GM12878 (cell line): Measurements from ENCODE around the gene NEK7. TPM values are rescaled to one million over a fixed set of nuclear protein-coding genes. Genes with fewer than 3 reads are reported as not detected.

Experiments
- ATAC-seq: fragments of 200-7000 bp; cut with Tn5 transposase; 3 replicates; pipeline ENCODE4 v1.9.1; 2020; ENCODE audit warnings: mild to moderate bottlenecking, moderate library complexity
- BruUV-seq: library from RNA; stranded (reverse); fragments of 400-500 nt; replicated peaks from 2 replicates; lab custom pipeline; 2021; lab: Mats Ljungman, UMichigan
- CTCF ChIA-PET: fragments of 300-600 bp; sonication (Branson Sonifier 250); formaldehyde crosslinking; extraction: SDS; loops from one replicate; lab custom pipeline; 2021; ENCODE audit warnings: inconsistent platforms; lab: Yijun Ruan, JAX
- POLR2A ChIA-PET: fragments of 350-600 bp; formaldehyde crosslinking; extraction: SDS; loops from one replicate; lab custom pipeline; 2021; ENCODE audit warnings: inconsistent platforms; lab: Charles Lee
- RAD21 ChIA-PET: fragments of 300-600 bp; sonication (Branson Sonifier 250); formaldehyde crosslinking; loops from one replicate; lab custom pipeline; 2023; ENCODE audit warnings: antibody characterized with exemption; ENCODE audit not compliant: unreplicated experiment; lab: Charles Lee
- SMC1A ChIA-PET: fragments of 300-600 bp; sonication (Branson Sonifier 250); formaldehyde crosslinking; loops from one replicate; lab custom pipeline; 2023; ENCODE audit not compliant: unreplicated experiment, uncharacterized antibody; lab: Charles Lee
- DNase-seq: peaks from one replicate; pipeline ENCODE4 v3.0.0-alpha.2; 2011; ENCODE audit warnings: low read depth, low spot score
- FAIRE-seq: peaks from 3 replicates; lab custom pipeline; 2011; peaks lifted over from hg19 to GRCh38; lab: Jason Lieb, UNC
- H2AFZ ChIP-seq: 2 replicates; pipeline ENCODE4 v1.6.0; 2011; ENCODE audit warnings: low read depth, low read length, control low read depth; ENCODE audit not compliant: control insufficient read depth
- H3K27ac ChIP-seq: 2 replicates; pipeline ENCODE4 v1.5.1; 2011; ENCODE audit warnings: control low read depth; ENCODE audit not compliant: control insufficient read depth, insufficient read depth
- H3K27me3 ChIP-seq, 2 experiments: replicated peaks in 1 of 2; 2 replicates each; pipeline versions ENCODE4 v1.6.0 to v1.6.1; 2011; ENCODE audit warnings: low read length in 1 of 2; ENCODE audit not compliant: control insufficient read depth in 2 of 2, insufficient read depth in 2 of 2
- H3K36me3 ChIP-seq, 2 experiments: 2 replicates each; pipeline ENCODE4 v1.5.1; 2011; ENCODE audit warnings: low read length in 1 of 2; ENCODE audit not compliant: control insufficient read depth in 2 of 2, insufficient read depth in 2 of 2
- H3K4me1 ChIP-seq: 2 replicates; pipeline ENCODE4 v1.6.1; 2011; ENCODE audit warnings: mild to moderate bottlenecking, low read length, moderate library complexity, mixed read lengths; ENCODE audit not compliant: control insufficient read depth, insufficient read depth
- H3K4me2 ChIP-seq: 2 replicates; pipeline ENCODE4 v1.6.0; 2011; ENCODE audit warnings: control low read depth; ENCODE audit not compliant: control insufficient read depth, insufficient read depth
- H3K4me3 ChIP-seq: fragments of 200-600 bp; sonication (generic); 2 replicates; pipeline ENCODE4 v1.5.1; 2016
- H3K79me2 ChIP-seq: 2 replicates; pipeline ENCODE4 v1.6.0; 2011; ENCODE audit warnings: low read length; ENCODE audit not compliant: control insufficient read depth, insufficient read depth
- H3K9ac ChIP-seq: 2 replicates; pipeline ENCODE4 v1.8.0; 2011; ENCODE audit warnings: low read length, control low read depth, mixed read lengths; ENCODE audit not compliant: control insufficient read depth, insufficient read depth
- H3K9me3 ChIP-seq: replicated peaks from 3 replicates; pipeline ENCODE4 v1.5.1; 2011; ENCODE audit warnings: mild to moderate bottlenecking, low read length; ENCODE audit not compliant: control insufficient read depth, insufficient read depth
- H4K20me1 ChIP-seq: 2 replicates; pipeline ENCODE4 v1.6.0; 2011; ENCODE audit not compliant: control insufficient read depth, insufficient read depth
- CEBPB ChIP-seq, 2 experiments: fragments of 150-350 bp in 1 of 2; IDR thresholded peaks; 2 replicates each; pipeline ENCODE4 v1.6.1; 2012 to 2014; ENCODE audit warnings: low read depth in 2 of 2, low read length in 2 of 2, borderline replicate concordance in 1 of 2, inconsistent platforms in 1 of 2
- CHD4 ChIP-seq: fragments of 200-600 bp; sonication (generic); IDR thresholded peaks from 2 replicates; pipeline ENCODE4 v1.6.1; 2016; ENCODE audit warnings: mild to moderate bottlenecking
- CREM ChIP-seq: IDR thresholded peaks from 2 replicates; pipeline ENCODE4 v1.6.1; 2014; ENCODE audit warnings: antibody characterized with exemption, low read depth
- EED ChIP-seq: sonication (generic); IDR thresholded peaks from 2 replicates; pipeline ENCODE4 v1.6.1; 2016; ENCODE audit warnings: antibody characterized with exemption, low read depth
- JUND ChIP-seq: IDR thresholded peaks from 2 replicates; pipeline ENCODE4 v1.6.1; 2012; ENCODE audit warnings: low read depth, mild to moderate bottlenecking, low read length, improper control_type of control experiment, moderate library complexity
- MYC ChIP-seq: IDR thresholded peaks from 2 replicates; pipeline ENCODE4 v1.6.1; 2011; ENCODE audit warnings: mild to moderate bottlenecking, low read length, moderate library complexity, inconsistent platforms; ENCODE audit not compliant: insufficient read depth, insufficient replicate concordance, insufficient read length, severe bottlenecking
- NBN ChIP-seq: fragments of 450-650 bp; IDR thresholded peaks from 2 replicates; pipeline ENCODE4 v1.6.1; 2016
- NFYB ChIP-seq: IDR thresholded peaks from 2 replicates; pipeline ENCODE4 v1.6.1; 2011; ENCODE audit warnings: low read depth, mild to moderate bottlenecking, low read length, improper control_type of control experiment, moderate library complexity; ENCODE audit not compliant: insufficient read depth
- SIX5 ChIP-seq: IDR thresholded peaks from 2 replicates; pipeline ENCODE4 v1.6.1; 2011; ENCODE audit warnings: mild to moderate bottlenecking, low read depth, low read length, moderate library complexity; ENCODE audit not compliant: severe bottlenecking
- STAT1 ChIP-seq: fragments of 450-650 bp; conservative IDR thresholded peaks from 2 replicates; pipeline ENCODE4 v1.6.1; 2014; ENCODE audit warnings: antibody characterized with exemption, mild to moderate bottlenecking
- TAF1 ChIP-seq: IDR thresholded peaks from 2 replicates; pipeline ENCODE4 v1.6.1; 2011; ENCODE audit warnings: mild to moderate bottlenecking, low read depth, low read length, borderline replicate concordance
- YBX1 ChIP-seq: fragments of 450-650 bp; IDR thresholded peaks from 2 replicates; pipeline ENCODE4 v1.6.1; 2016; ENCODE audit warnings: antibody characterized with exemption
- WGBS: methylation state at CpG from one replicate; pipeline ENCODE4 v1.1.6; 2016; ENCODE audit warnings: low lambda C conversion rate; ENCODE audit not compliant: insufficient replicate concordance, insufficient coverage; ENCODE audit errors: missing lambda C conversion rate; 5-methylcytosine and 5-hydroxymethylcytosine counted together
- in situ Hi-C: fragments of 300-500 bp; cut with MboI; formaldehyde crosslinking; loops from 9 replicates; pipeline ENCODE4 v1.14.3; 2018; ENCODE audit warnings: mixed read lengths
- intact Hi-C: fragments of 100-400 bp; cut with micrococcal nuclease; formaldehyde crosslinking; loops from one replicate; pipeline ENCODE4 v1.14.2; 2022; ENCODE audit not compliant: unreplicated experiment
- polyA plus RNA-seq, 11 experiments: library from polyadenylated mRNA; depleted of rRNA in 4 of 11; unstranded in 6 of 11; stranded (reverse) in 5 of 11; fragments of >200 nt; fragmentation: Nextera tagmentation in 4 of 11; fragmentation: Illumina TruSeq in 1 of 11; extraction: Ambion mirVana in 4 of 11; extraction: Trizol in 1 of 11; gene quantifications; 1 replicate in 1 of 11; 2 replicates in 10 of 11; pipeline versions ENCODE4 v1.2.1 to v1.2.3, GENCODE V29; 2011 to 2016; ENCODE audit warnings: inconsistent platforms in 2 of 11, missing spikeins in 2 of 11, low read depth in 1 of 11
- total RNA-seq, 4 experiments: library from RNA; depleted of rRNA in 3 of 4; stranded (reverse); fragments of >200 nt in 3 of 4; fragmentation: Illumina TruSeq in 1 of 4; extraction: Trizol in 1 of 4; gene quantifications; 2 replicates each; pipeline versions ENCODE4 v1.2.1 to v1.2.3, GENCODE V29; 2013 to 2021
- TF ChIP-seq, protein P1 (sequence below): fragments of 450-650 bp; IDR thresholded peaks from 2 replicates; pipeline ENCODE4 v1.6.1; 2016; ENCODE audit warnings: mild to moderate bottlenecking
- TF ChIP-seq, protein P2 (sequence below): IDR thresholded peaks from 2 replicates; pipeline ENCODE4 v1.6.1; 2011; ENCODE audit warnings: borderline replicate concordance, low read depth, mild to moderate bottlenecking, moderate library complexity, low read length; ENCODE audit not compliant: insufficient read depth, poor library complexity, severe bottlenecking
- TF ChIP-seq, protein P3 (sequence below): IDR thresholded peaks from 2 replicates; pipeline ENCODE4 v1.6.1; 2012; ENCODE audit warnings: low read depth, low read length, improper control_type of control experiment

NEK7 gene
- total and polyA plus RNA-seq, 10 of the 15 experiments (the other 5 are each of a cell fraction or from before 2014, with no cell fraction given): 9.4 to 77.7 (median 24.0) TPM

DNA sequence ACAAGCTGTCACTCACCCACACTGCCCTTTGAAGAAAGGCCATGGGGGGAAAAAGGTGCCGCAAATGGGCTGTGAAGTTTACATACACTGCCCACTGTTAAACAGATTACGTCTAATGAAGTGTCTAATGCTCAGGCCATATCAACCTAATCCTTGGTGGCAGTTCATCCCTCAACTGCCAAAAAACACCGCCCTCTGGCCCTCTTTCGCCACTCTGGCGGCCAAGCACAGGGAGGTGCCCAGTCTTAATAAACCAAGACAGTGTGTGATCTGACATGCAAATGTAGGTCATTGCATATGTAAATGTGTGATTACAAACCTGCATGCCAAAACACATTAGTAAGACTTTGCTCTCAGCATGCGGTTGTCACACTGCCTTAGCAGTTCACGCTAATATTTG, 89.5 kb downstream of the NEK7 start:
- ChIA-PET CTCF (no interaction called here), RAD21 (no interaction called here)
- intact Hi-C loops: no loop called here

More for the DNA sequence above, 89.5 kb downstream of the NEK7 start:
- no peak for DNase-seq
- Histone ChIP-seq H3K36me3 (no peaks in the 10 kb centered on the region), H3K4me2 (no peak overlapping the region), H3K27ac (no peak overlapping the region), H3K4me3 (no peak overlapping the region), H3K4me1 (no peaks in the 10 kb centered on the region), H4K20me1 (no peaks in the 10 kb centered on the region), H3K9ac (no peak overlapping the region), H2AFZ (no peak overlapping the region), H3K79me2 (no peaks in the 10 kb centered on the region), H3K9me3 (no peaks in the 10 kb centered on the region), H3K27me3 (no peaks in the 10 kb centered on the region)
- 98% methylated on average over 7 of the region's 7 CpGs for whole genome bisulfite sequencing
- TF ChIP-seq MYC: no peak
- no peak for TF ChIP-seq SIX5
- no peak for TF ChIP-seq NFYB
- no peak for TF ChIP-seq CEBPB (IDR thresholded peaks at IDR 0.05; ENCODE audit: borderline replicate concordance in 1 of 2, low read depth in 2 of 2, low read length in 2 of 2)
- no peak for TF ChIP-seq YBX1
- TF ChIP-seq CREM: no peak
- TF ChIP-seq STAT1: no peak
- no peak for TF ChIP-seq NBN
- TF ChIP-seq TAF1: no peak
- TF ChIP-seq, protein P1, sequence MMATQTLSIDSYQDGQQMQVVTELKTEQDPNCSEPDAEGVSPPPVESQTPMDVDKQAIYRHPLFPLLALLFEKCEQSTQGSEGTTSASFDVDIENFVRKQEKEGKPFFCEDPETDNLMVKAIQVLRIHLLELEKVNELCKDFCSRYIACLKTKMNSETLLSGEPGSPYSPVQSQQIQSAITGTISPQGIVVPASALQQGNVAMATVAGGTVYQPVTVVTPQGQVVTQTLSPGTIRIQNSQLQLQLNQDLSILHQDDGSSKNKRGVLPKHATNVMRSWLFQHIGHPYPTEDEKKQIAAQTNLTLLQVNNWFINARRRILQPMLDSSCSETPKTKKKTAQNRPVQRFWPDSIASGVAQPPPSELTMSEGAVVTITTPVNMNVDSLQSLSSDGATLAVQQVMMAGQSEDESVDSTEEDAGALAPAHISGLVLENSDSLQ: no peak
- TF ChIP-seq JUND: no peak
- TF ChIP-seq, protein P2, sequence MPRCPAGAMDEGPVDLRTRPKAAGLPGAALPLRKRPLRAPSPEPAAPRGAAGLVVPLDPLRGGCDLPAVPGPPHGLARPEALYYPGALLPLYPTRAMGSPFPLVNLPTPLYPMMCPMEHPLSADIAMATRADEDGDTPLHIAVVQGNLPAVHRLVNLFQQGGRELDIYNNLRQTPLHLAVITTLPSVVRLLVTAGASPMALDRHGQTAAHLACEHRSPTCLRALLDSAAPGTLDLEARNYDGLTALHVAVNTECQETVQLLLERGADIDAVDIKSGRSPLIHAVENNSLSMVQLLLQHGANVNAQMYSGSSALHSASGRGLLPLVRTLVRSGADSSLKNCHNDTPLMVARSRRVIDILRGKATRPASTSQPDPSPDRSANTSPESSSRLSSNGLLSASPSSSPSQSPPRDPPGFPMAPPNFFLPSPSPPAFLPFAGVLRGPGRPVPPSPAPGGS: no peak
- TF ChIP-seq, protein P3, sequence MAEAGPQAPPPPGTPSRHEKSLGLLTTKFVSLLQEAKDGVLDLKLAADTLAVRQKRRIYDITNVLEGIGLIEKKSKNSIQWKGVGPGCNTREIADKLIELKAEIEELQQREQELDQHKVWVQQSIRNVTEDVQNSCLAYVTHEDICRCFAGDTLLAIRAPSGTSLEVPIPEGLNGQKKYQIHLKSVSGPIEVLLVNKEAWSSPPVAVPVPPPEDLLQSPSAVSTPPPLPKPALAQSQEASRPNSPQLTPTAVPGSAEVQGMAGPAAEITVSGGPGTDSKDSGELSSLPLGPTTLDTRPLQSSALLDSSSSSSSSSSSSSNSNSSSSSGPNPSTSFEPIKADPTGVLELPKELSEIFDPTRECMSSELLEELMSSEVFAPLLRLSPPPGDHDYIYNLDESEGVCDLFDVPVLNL: no peak
- no peak for TF ChIP-seq CHD4
- TF ChIP-seq EED: no peak
- no peak for FAIRE-seq
- no peak for ATAC-seq
- in situ Hi-C loops: no loop called here
- POLR2A ChIA-PET: no interaction called here
- BruUV-seq: no TSS peak
- SMC1A ChIA-PET: interaction anchor here (1.6 kb wide), 1 partner anchor 83 kb away, joined by 5 read pairs; no protein-coding TSS in a partner anchor
